ENCODE measurements around the gene TRIP10.

- no peak for TF ChIP-seq CTCF (conservative IDR thresholded peaks at IDR 0.05 in 1 of 2, IDR thresholded peaks at IDR 0.05 in 1 of 2; ENCODE audit: extremely low read depth in 1 of 2, insufficient read depth in 1 of 2, low read depth in 1 of 2, low read length in 2 of 2)
- no peak for TF ChIP-seq EZH2 (IDR thresholded peaks at IDR 0.05; ENCODE audit: borderline replicate concordance, low read length)
Observed at GRCh38 chr19:6754136-6754535, 14.7 kb downstream of the TRIP10 start.
